ENCODE data around the gene JAM3.

- no peak; a peak in 1 of 3 replicates for TF ChIP-seq POLR2A (IDR thresholded peaks at IDR 0.05; ENCODE audit: control extremely low read depth in 1 of 2, low read depth in 2 of 2, low read length in 2 of 2)
- TF ChIP-seq POLR2AphosphoS5 (IDR thresholded peaks at IDR 0.05; ENCODE audit: low read depth, low read length): 0 out of 2 replicates have a peak, but pooled peaks have one; percentile 41
- TF ChIP-seq CTCF (IDR thresholded peaks at IDR 0.05; ENCODE audit: control extremely low read depth in 1 of 3, insufficient read depth in 1 of 3, low read depth in 1 of 3, low read length in 3 of 3): no peak
- TF ChIP-seq RFX5 (IDR thresholded peaks at IDR 0.05; ENCODE audit: borderline replicate concordance, low read depth, low read length): no peak
- no peak for TF ChIP-seq EZH2 (IDR thresholded peaks at IDR 0.05; ENCODE audit: low read depth, low read length, severe bottlenecking)
Observed at GRCh38 chr11:134068829-134069425, at the start of gene JAM3.

Data from H1 (cell line).